H7 (cell line): ENCODE results near the gene SH3BP1. TPM values are rescaled to one million over a fixed set of nuclear protein-coding genes. Genes with fewer than 3 reads are reported as not detected.

Source experiments
- total RNA-seq: library from RNA; depleted of rRNA; stranded (reverse); fragments of >200 nt; shearing (Covaris generic); gene quantifications from 2 replicates; pipeline ENCODE4 v1.2.3, GENCODE V29; 2014; rRNA removed

SH3BP1 gene
- total RNA-seq, 1 experiment from 2014 or later, result 35.2 TPM

Other genes with a start within 250 kb of the SH3BP1 start
- 0.14 and 0.22 TPM in 2 replicates for gene ELFN2, start 212.2 kb upstream of the SH3BP1 start, total RNA-seq
- gene MFNG, start 153.3 kb upstream of the SH3BP1 start, total RNA-seq, result 1.3 and 5.1 TPM in 2 replicates
- 16.5 and 18.4 TPM in 2 replicates for gene CARD10, start 120.3 kb upstream of the SH3BP1 start, total RNA-seq
- gene CDC42EP1, start 79.2 kb upstream of the SH3BP1 start, total RNA-seq, result 13.3 and 22.5 TPM in 2 replicates
- not detected in 2 replicates for gene LGALS2, start 59.6 kb upstream of the SH3BP1 start, total RNA-seq
- gene GGA1, start 30.8 kb upstream of the SH3BP1 start, total RNA-seq, result 67.9 and 98.6 TPM in 2 replicates
- gene PDXP, start 19.1 kb downstream of the SH3BP1 start, total RNA-seq, result 54.1 and 60.9 TPM in 2 replicates
- gene LGALS1, start 36.0 kb downstream of the SH3BP1 start, total RNA-seq, result 183 and 206 TPM in 2 replicates
- gene NOL12, start 46.7 kb downstream of the SH3BP1 start, total RNA-seq, result 20.5 and 23.6 TPM in 2 replicates
- gene TRIOBP, start 57.4 kb downstream of the SH3BP1 start, total RNA-seq, result 66.9 and 67.1 TPM in 2 replicates
- 35.1 and 45.0 TPM in 2 replicates for gene GCAT, start 168.3 kb downstream of the SH3BP1 start, total RNA-seq
- not detected in 2 replicates for gene GALR3, start 183.7 kb downstream of the SH3BP1 start, total RNA-seq
- gene ANKRD54, start 204.7 kb downstream of the SH3BP1 start, total RNA-seq, result 16.9 and 25.2 TPM in 2 replicates
- 652 and 748 TPM in 2 replicates for gene EIF3L, start 209.8 kb downstream of the SH3BP1 start, total RNA-seq